PC-9 (cell line): Measurements from ENCODE around the gene COASY. TPM values are rescaled to one million over a fixed set of nuclear protein-coding genes. Genes with fewer than 3 reads are reported as not detected.
A peak's percentile ranks its signal among the peaks of the same experiment; 100 is the strongest.
"Not testable (repeated sequence)": the region's sequence is repeated elsewhere in the genome, so short reads cannot be mapped to it uniquely, and the experiment has no call there.

Experiments used
- BruUV-seq: library from RNA; stranded (reverse); fragments of 400-500 nt; replicated peaks from 2 replicates; lab custom pipeline; 2021; lab: Mats Ljungman, UMichigan
- CTCF ChIA-PET: fragments of 300-600 bp; sonication (Branson Sonifier 250); formaldehyde crosslinking; loops from one replicate; lab custom pipeline; 2022; ENCODE audit warnings: antibody characterized with exemption; lab: Charles Lee
- POLR2A ChIA-PET: fragments of 300-600 bp; sonication (Branson Sonifier 250); formaldehyde crosslinking; loops from one replicate; lab custom pipeline; 2022; ENCODE audit warnings: antibody characterized with exemption; ENCODE audit not compliant: unreplicated experiment; lab: Charles Lee
- DNase-seq, 2 experiments: peaks; one replicate each; pipeline versions ENCODE4 v3.0.0 to v3.0.0-alpha.2; 2015 to 2022; ENCODE audit warnings: mixed read lengths in 1 of 2
- H2AFZ ChIP-seq: fragments of 200-600 bp; sonication (generic); 2 replicates; pipeline ENCODE4 v1.8.1; 2017; ENCODE audit warnings: antibody characterized with exemption
- H3F3A ChIP-seq: fragments of 200-600 bp; sonication (generic); 2 replicates; pipeline ENCODE4 v1.8.1; 2017; ENCODE audit warnings: antibody characterized with exemption, mild to moderate bottlenecking, low read depth; ENCODE audit not compliant: insufficient read depth
- H3K27ac ChIP-seq: fragments of 200-600 bp; sonication (generic); 2 replicates; pipeline ENCODE4 v1.6.1; 2016; ENCODE audit warnings: mixed run types
- H3K27me3 ChIP-seq: fragments of 200-600 bp; sonication (generic); 2 replicates; pipeline ENCODE4 v1.6.1; 2016; ENCODE audit warnings: low read depth, mixed run types; ENCODE audit not compliant: insufficient read depth
- H3K36me3 ChIP-seq: fragments of 200-600 bp; sonication (generic); 2 replicates; pipeline ENCODE4 v1.6.1; 2016; ENCODE audit warnings: low read depth, mixed run types
- H3K4me1 ChIP-seq: fragments of 200-600 bp; sonication (generic); replicated peaks from 2 replicates; pipeline ENCODE4 v1.6.1; 2016; ENCODE audit warnings: mixed run types; ENCODE audit not compliant: insufficient read depth
- H3K4me2 ChIP-seq: fragments of 200-600 bp; sonication (generic); 2 replicates; pipeline ENCODE4 v1.6.1; 2017; ENCODE audit warnings: mixed run types
- H3K4me3 ChIP-seq: fragments of 200-600 bp; sonication (generic); 2 replicates; pipeline ENCODE4 v1.6.1; 2016; ENCODE audit warnings: mixed run types
- H3K79me2 ChIP-seq: fragments of 200-600 bp; sonication (generic); 2 replicates; pipeline ENCODE4 v1.6.1; 2017; ENCODE audit warnings: low read depth, mixed run types
- H3K9me2 ChIP-seq: fragments of 200-600 bp; sonication (generic); 2 replicates; pipeline ENCODE4 v1.8.1; 2017; ENCODE audit warnings: mild to moderate bottlenecking; ENCODE audit not compliant: insufficient read depth
- H3K9me3 ChIP-seq: fragments of 200-600 bp; sonication (generic); 2 replicates; pipeline ENCODE4 v1.8.1; 2016; ENCODE audit warnings: low read depth; ENCODE audit not compliant: insufficient read depth
- H4K20me1 ChIP-seq: fragments of 200-600 bp; sonication (generic); 2 replicates; pipeline ENCODE4 v1.8.1; 2017; ENCODE audit not compliant: insufficient read depth
- EZH2 ChIP-seq: fragments of 200-600 bp; sonication (generic); IDR thresholded peaks from 2 replicates; pipeline ENCODE4 v1.8.0; 2017; ENCODE audit warnings: antibody characterized with exemption, low read depth
- intact Hi-C: fragments of 100-400 bp; cut with micrococcal nuclease; formaldehyde crosslinking; loops from one replicate; pipeline ENCODE4 v1.10.0; 2022; ENCODE audit not compliant: unreplicated experiment
- total RNA-seq: library from RNA; stranded (reverse); gene quantifications from 2 replicates; pipeline ENCODE4 v1.2.3, GENCODE V29; 2021
- TF ChIP-seq, protein P1 (sequence below): fragments of 200-600 bp; sonication (generic); conservative IDR thresholded peaks from 2 replicates; pipeline ENCODE4 v1.6.1; 2017; ENCODE audit warnings: mixed run types, antibody characterized with exemption, mild to moderate bottlenecking, moderate library complexity

COASY gene
- total RNA-seq, 1 experiment from 2014 or later, result 152 TPM

DNA sequence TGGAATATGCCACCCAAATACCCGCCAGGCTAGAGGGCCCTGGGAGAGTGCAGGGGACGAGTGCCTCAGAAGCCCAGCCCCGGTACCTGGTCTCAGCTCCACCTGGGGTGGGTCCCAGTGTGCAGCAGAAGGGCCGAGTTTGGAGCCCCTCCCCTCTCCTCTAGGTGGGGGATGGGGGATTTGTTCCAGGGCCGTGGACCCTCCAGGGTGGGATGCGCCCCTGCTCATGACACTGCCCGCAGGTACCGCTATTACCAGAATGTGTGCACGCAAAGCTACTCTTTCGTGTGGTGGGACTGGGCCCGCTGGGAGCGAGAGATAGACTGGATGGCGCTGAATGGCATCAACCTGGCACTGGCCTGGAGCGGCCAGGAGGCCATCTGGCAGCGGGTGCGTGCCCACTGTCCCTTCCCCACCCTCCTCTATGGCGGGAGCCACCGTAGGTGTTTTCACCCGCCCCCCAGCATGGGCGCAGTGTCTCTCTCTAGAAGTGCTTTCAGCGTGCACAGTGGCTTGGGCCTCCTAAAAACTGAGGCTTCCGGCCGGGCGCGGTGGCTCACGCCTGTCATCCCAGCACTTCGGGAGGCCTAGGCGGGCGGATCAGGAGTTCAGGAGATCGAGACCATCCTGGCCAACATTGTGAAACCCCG lies 24.7 kb upstream of the COASY start:
- BruUV-seq, result no TSS peak
- POLR2A ChIA-PET, result no interaction called here

DNA sequence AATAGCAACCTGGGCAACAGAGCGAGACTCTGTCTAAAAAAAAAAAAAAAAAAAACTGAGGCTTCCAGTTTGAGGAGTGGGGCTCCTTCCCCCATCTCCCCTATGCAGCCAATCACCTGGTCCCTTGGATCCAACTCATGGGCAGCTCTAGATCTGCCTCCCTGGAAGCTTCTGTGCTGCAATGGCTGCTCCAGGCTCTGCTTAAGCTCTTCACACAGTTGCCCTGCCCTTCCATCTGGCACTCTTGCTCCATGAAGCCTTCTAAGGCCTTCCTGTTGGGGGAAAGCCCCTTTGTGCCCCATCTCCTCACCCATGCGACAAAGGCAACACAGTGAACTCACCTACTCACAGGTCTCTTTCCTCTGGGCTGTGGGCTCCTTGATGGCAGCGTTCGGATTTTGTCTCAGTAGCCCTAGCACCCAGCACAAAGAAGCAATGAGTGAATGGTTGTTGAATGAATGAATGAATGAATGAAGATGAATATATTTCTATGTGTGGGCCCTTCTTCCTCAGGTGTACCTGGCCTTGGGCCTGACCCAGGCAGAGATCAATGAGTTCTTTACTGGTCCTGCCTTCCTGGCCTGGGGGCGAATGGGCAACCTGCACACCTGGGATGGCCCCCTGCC lies 24.0 kb upstream of the COASY start:
- POLR2A ChIA-PET, result no interaction called here
- Histone ChIP-seq H3K9me3 (no peaks in the 10 kb centered on the region), H3K27ac (no peak overlapping the region), H3K79me2 (peaks cover 10% of the 10 kb centered on the region), H3K4me1 (peaks cover 30% of the 10 kb centered on the region), H3K27me3 (no peaks in the 10 kb centered on the region), H3K36me3 (peaks cover 6% of the 10 kb centered on the region; the same call in 1 of the 2 replicates), H3K4me2 (no peak overlapping the region), H2AFZ (no peak overlapping the region), H3K4me3 (no peak overlapping the region), H3F3A (peaks cover 27% of the 10 kb centered on the region), H3K9me2 (no peaks in the 10 kb centered on the region), H4K20me1 (no peaks in the 10 kb centered on the region)
- TF ChIP-seq, protein P1, sequence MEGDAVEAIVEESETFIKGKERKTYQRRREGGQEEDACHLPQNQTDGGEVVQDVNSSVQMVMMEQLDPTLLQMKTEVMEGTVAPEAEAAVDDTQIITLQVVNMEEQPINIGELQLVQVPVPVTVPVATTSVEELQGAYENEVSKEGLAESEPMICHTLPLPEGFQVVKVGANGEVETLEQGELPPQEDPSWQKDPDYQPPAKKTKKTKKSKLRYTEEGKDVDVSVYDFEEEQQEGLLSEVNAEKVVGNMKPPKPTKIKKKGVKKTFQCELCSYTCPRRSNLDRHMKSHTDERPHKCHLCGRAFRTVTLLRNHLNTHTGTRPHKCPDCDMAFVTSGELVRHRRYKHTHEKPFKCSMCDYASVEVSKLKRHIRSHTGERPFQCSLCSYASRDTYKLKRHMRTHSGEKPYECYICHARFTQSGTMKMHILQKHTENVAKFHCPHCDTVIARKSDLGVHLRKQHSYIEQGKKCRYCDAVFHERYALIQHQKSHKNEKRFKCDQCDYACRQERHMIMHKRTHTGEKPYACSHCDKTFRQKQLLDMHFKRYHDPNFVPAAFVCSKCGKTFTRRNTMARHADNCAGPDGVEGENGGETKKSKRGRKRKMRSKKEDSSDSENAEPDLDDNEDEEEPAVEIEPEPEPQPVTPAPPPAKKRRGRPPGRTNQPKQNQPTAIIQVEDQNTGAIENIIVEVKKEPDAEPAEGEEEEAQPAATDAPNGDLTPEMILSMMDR, result no peak
- no peak for TF ChIP-seq EZH2
- intact Hi-C loops, result loop anchor here (2.0 kb wide), 1 partner anchor 25 kb away; the partner anchor contains the start of gene COASY
- CTCF ChIA-PET, result no interaction called here
- DNase-seq, result no peak
- no TSS peak for BruUV-seq

More for the DNA sequence above, 24.7 kb upstream of the COASY start:
- intact Hi-C loops, result loop anchor here (2.0 kb wide), 1 partner anchor 26 kb away; the partner anchor contains the start of gene COASY
- no peaks in the 10 kb centered on the region for H3K9me3 ChIP-seq
- TF ChIP-seq, protein P1, result no peak
- peaks cover 10% of the 10 kb centered on the region for H3K79me2 ChIP-seq
- H3K4me2 ChIP-seq, result peak overlapping the region; percentile 86
- H3K27me3 ChIP-seq, result no peaks in the 10 kb centered on the region
- peaks cover 28% of the 10 kb centered on the region for H3F3A ChIP-seq
- peaks cover 30% of the 10 kb centered on the region for H3K4me1 ChIP-seq
- H2AFZ ChIP-seq, result no peak overlapping the region
- CTCF ChIA-PET, result no interaction called here
- no peaks in the 10 kb centered on the region for H4K20me1 ChIP-seq
- H3K27ac ChIP-seq, result no peak overlapping the region
- peak overlapping the region; percentile 61 for H3K4me3 ChIP-seq
- no peaks in the 10 kb centered on the region for H3K9me2 ChIP-seq
- no peak for DNase-seq
- H3K36me3 ChIP-seq, result peaks cover 6% of the 10 kb centered on the region; the same call in 1 of the 2 replicates

DNA sequence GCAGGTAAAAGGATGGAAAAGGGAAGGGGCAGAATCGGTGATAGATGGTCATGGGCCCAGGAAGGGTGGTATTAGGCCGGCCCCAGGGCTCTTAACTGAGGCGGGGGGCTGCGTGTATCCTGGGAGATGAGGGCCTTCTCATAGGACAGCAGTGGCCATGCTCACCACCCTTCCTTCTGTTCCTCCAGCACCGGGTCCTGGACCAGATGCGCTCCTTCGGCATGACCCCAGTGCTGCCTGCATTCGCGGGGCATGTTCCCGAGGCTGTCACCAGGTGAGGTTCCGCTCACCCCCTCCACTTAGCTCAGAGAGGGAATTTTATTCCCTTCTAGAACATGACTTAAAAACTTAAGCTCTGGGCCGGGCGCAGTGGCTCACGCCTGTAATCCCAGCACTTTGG lies 23.5 kb upstream of the COASY start:
- H4K20me1 ChIP-seq, result no peaks in the 10 kb centered on the region
- no peak for DNase-seq
- peaks cover 6% of the 10 kb centered on the region; the same call in 1 of the 2 replicates for H3K36me3 ChIP-seq
- H3K27me3 ChIP-seq, result no peaks in the 10 kb centered on the region
- ChIA-PET CTCF (no interaction called here), POLR2A (no interaction called here)
- peaks cover 30% of the 10 kb centered on the region for H3K4me1 ChIP-seq
- H3K4me3 ChIP-seq, result no peak overlapping the region
- peaks cover 21% of the 10 kb centered on the region for H3F3A ChIP-seq
- no peak overlapping the region for H3K4me2 ChIP-seq
- intact Hi-C loops, result no loop called here
- no peaks in the 10 kb centered on the region for H3K9me3 ChIP-seq
- TF ChIP-seq EZH2, result no peak
- TF ChIP-seq, protein P1, result no peak
- BruUV-seq, result no TSS peak
- no peak overlapping the region for H3K27ac ChIP-seq
- no peaks in the 10 kb centered on the region for H3K9me2 ChIP-seq
- H2AFZ ChIP-seq, result no peak overlapping the region
- peaks cover 10% of the 10 kb centered on the region for H3K79me2 ChIP-seq

DNA sequence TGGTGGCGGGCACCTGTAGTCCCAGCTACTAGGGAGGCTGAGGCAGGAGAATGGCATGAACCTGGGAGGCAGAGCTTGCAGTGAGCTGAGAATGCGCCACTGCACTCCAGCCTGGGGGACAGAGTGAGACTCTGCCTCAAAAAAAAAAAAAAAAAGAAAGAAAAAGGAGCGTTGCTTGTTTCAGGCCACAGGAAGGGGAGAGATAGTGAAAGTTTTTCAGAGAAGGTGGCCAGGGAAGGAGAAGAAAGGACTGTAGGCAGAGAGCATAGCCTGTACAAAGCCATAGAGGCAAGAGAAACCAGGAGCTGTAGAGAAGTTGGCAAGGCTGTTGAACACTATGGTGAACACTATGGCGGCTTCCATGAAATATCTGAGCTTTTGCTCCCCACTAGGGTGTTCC lies 21.4 kb upstream of the COASY start:
- H3K27me3 ChIP-seq, intact Hi-C loops, H2AFZ ChIP-seq, DNase-seq, CTCF ChIA-PET, BruUV-seq, POLR2A ChIA-PET, H4K20me1 ChIP-seq, H3K36me3 ChIP-seq, H3K9me3 ChIP-seq, H3K4me2 ChIP-seq, H3K4me3 ChIP-seq, H3K9me2 ChIP-seq: not testable (repeated sequence)
- H3K27ac ChIP-seq, result peak overlapping the region; percentile 48; the same call in 1 of the 2 replicates
- H3K79me2 ChIP-seq, result peaks cover 10% of the 10 kb centered on the region
- peaks cover 25% of the 10 kb centered on the region for H3K4me1 ChIP-seq
- peaks cover 22% of the 10 kb centered on the region for H3F3A ChIP-seq
